GM18526 (cell line): ENCODE results near the gene RPL35.

Source experiments
- POLR2A ChIP-seq: IDR thresholded peaks from 3 replicates; pipeline ENCODE4 v1.6.1; 2011; ENCODE audit not compliant: insufficient read length; ENCODE audit errors: extremely low read depth

RPL35 gene

DNA sequence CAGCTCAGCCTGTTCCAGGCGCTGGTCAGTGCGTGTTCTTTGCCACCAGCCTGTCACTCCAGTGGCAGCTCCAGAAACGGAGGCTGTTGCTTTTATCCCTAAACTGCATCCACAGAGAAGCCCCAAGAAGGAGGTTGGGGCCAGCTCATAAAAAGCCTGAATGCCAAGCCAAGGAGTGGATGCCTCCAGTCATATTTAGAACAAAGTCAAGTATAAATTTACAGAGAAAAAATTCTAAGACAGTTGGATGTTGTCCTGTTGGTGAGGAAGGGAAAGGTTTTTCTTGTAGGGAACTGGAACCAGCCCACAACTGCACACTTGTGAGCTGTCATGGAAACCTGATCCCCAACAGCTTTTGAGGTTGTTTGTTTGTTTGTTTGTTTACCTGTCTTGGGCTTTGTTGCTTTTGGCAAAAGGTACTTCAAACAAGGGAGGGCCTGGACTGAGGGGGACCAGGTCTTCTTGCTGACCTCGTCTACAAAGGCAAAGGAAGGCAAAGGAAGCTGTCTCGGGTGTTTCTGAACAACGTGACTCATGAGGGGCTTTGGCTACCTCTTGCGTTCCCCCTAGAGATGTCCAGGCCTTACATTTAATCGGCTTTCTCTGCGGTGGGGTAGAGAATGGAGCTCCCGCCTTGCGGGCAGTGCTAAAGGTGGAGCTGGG is 48.1 kb downstream of the RPL35 start:
- TF ChIP-seq POLR2A: no peak

DNA sequence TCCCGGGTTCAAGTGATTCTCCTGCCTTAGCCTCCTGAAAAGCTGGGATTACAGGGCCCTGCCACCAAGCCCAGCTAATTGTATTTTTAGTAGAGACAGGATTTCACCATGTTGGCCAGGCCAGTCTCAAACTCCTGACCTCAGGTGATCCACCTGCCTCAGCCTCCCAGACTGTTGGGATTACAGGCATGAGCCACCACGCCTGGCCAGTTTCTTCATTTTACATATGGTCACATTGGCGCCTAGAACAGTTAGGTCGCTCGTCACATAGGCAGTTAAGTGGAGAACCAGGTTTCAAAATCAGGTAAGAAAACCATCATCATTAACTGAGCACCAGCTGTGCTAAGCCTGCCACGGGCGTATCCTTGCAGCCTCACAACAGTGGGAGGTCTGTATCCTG is 48.7 kb downstream of the RPL35 start:
- no peak for TF ChIP-seq POLR2A

GRCh38 chr9:124812441-124812876 is 49.3 kb downstream of the RPL35 start:
- TF ChIP-seq POLR2A: no peak

DNA sequence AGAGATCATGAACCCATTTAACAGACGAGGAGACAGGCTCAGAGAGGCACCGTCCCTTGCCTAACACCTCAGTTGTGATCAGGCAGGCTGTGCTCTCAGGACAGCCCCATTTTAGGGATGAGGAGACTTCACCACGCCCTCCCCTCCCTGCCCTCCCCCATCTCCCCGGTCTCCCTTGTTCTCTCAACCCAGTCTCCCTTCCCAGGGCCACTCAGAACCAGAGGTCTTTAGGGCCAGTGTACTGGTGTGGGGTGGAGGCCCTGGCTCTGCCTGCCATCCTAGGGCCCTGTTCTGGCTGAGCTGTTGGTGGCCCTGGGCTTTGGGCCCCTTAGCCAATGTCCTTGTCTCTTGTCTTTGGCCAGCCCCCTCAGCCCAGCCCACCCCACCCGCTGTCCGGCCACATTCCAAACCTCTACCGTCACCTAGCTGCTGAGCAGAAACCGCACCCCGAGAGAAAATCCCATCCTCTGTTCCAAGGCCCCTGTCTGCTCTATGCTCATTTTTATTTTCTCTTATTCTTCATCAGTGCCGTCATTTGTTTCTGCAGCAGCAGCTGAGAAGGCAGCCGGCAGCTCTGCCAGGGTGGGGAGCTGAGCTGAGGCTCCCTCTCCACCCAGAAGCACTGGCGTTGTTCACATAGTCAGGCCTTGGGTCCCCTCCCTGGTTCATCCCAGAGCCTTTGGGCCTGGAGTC is 50.9 kb downstream of the RPL35 start:
- no peak for TF ChIP-seq POLR2A

DNA sequence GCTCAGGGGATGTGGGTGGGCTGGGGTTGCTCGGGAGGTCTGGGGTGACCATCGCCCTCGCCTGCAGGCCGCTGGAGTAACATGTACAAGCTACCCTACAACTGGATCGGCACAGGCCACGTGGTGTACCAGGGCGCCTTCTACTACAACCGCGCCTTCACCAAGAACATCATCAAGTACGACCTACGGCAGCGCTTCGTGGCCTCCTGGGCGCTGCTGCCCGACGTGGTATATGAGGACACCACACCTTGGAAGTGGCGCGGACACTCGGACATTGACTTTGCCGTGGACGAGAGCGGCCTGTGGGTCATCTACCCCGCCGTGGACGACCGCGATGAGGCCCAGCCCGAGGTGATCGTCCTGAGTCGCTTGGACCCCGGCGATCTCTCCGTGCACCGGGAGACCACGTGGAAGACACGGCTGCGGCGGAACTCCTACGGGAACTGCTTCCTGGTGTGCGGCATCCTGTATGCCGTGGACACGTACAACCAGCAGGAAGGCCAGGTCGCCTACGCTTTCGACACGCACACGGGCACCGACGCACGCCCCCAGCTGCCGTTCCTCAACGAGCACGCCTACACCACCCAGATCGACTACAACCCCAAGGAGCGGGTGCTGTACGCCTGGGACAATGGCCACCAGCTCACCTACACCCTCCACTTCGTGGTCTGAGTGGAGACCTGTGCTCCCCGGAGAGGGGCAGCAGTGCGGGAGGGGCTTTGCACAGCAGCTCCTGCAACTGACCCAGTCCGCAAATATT is 51.8 kb downstream of the RPL35 start:
- TF ChIP-seq POLR2A: no peak

- TF ChIP-seq POLR2A: no peak
Measured at GRCh38 chr9:124809211-124809610, 52.5 kb downstream of the RPL35 start.

DNA sequence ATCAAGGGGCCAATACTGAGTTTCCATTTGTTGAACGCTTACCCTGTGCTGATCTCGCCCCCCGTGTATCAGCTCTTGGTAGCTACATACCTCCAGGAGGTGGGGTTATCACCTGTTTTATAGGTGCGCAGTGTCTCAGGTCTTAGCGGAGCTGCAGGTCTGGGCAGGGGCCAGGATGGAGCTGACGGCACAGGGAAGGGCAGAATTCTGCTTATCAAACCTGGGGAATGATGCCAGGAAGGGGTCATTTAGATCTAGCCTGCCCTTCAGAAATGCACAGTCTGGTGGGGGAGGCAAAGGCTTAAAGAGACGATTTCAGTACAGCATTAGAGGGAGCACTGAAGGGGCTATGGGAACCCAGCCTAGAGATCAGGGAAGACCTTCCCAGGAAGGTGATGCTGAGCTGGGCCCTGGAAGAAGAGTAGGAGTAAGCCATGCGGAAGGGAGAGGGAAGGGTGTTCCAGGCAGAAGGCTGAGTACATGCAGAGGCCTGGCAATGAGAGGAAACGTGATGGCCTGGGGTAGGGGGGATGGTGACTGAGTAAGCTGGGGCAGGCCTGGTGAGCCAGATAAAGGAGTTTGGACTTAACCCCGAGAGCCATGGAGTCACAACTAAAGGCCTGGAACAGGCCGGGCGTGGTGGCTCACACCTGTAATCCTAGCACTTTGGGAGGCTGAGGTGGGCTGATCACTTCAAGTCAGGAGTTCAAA is 53.4 kb downstream of the RPL35 start:
- TF ChIP-seq POLR2A: no peak
